ENCODE data around the gene CINP.
"Not testable (repeated sequence)": the region's sequence is repeated elsewhere in the genome, so short reads cannot be mapped to it uniquely, and the experiment has no call there.

CINP gene

DNA sequence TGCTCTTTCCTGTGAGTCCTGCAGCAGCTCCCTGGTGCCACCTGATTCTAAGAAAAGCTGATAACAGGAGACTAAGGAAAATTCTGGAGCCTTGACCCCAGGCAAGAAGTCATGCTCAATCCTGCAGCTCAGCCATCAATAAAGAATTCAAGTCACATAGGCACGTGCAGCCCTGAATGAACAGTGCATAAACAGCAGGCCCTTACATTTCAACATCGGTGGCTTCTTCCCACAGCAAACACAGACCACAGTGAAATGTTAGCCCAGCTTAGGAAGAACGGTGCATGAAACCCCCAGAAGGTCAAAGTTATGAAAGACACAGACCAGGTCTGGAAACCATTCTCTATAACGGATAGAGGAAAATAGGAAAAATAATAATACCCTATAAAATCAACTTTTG is 10.5 kb downstream of the CINP start:
- DNase-seq, result no peak

DNA sequence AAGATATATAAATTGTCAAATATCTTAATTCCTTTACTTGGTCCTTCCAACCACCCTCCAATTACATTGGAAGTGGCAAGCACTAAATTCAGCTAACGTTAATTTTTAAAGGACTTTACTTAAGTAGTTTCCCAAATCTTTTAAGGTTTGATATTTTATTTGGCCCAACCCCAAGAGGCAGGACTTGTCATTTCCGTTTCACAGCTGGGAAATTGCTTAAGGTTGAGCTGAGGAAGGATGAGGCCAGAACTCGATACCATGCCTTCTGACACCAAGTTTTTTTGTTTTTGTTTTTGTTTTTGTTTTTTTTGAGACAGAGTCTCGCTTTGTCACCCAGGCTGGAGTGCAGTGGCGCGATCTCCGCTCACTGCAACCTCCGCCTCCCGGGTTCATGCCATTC is 11.1 kb downstream of the CINP start:
- DNase-seq, result not testable (repeated sequence)

DNA sequence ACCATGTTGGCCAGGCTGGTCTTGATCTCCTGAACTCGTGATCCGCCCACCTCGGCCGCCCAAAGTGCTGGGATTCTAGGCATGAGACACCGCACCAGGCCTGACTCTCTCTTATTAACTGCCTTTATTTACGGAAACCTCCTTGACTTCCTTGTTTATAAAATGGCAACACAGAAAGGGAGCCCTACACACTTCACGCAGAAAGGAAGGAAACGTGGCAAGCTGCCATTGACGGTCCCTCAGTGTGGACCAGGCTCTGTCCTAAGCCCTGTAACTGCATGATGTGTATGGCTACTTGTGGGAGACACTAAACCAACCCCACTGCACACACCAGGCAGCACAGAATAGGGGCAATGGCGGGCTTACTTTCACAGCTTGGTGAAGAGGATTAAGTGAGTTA is 11.7 kb downstream of the CINP start:
- DNase-seq, result no peak

DNA sequence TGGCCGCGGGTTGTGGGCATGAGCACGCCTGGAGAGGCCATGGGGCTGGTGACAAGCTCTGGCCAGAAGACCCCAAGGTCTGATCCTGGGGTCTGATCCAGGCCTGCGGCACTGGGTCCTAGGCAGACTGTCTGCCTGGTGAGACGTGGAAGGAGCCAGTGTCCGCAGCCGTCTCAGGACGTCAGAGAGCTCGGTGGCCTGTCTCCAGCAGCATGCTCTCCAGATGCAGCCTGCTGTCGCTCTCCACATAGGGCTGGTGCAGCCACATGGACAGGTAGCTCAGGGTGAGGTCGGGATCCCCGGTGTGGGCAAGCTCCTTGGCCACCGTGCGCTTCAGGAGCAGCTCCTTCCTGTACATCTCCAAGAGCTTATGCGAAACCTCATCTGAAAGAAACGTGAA is 14.3 kb downstream of the CINP start:
- DNase-seq, result no peak

DNA sequence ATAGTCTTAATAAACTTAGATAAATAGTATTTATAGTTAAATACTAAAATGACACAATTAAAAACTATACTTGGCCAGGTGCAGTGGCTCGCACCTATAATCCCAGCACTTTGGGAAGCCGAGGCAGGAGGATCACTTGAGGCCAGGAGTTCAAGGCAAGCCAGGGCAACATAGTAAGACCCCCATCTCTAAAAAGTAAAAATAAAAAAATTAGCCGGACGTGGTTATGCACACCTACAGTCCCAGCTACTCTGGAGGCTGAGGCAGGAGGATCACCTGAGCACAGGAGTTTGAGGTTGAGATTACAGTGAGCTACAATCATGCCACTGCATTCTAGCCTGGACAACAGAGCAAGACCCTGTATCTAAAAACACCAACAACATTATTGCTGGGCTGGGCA is 16.0 kb downstream of the CINP start:
- no peak for DNase-seq

DNA sequence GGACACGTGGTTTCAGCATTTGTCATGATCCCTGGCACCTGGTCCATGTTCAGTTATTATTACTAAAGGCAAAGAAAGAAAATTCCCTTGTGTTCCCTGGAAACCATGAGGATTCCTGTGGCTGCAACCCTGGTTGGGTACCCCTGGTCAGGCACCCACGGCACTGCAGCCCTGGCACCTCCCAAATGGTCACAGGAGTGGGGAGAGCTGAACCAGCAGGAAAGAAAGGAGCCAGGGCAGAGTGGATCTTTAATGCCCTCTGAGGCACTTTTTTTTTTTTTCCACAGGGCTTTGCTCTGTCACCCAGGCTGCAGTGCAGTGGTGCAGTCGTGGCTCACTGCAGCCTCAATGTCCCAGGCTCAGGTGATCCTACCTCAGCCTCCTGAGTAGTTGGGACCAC is 17.5 kb downstream of the CINP start:
- DNase-seq, result no peak

DNA sequence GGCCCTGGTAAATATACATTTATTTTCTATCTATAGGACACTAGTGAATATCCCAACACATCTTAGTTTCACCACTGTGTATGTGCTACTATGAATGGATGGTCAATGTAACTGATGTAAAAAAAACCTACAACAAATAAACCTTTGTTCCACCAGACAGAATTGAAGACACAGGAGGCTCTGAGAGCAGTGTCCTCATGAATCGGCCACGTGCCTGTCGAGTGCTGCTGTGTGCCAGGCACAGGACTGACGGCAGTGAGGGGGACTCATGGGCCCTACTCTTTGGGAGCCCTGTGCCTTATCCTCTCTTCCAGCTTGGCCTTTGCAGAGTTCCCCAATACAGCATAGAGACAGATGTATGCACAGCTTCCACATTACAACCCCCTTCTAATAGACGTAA is 18.2 kb downstream of the CINP start:
- no peak for DNase-seq

DNA sequence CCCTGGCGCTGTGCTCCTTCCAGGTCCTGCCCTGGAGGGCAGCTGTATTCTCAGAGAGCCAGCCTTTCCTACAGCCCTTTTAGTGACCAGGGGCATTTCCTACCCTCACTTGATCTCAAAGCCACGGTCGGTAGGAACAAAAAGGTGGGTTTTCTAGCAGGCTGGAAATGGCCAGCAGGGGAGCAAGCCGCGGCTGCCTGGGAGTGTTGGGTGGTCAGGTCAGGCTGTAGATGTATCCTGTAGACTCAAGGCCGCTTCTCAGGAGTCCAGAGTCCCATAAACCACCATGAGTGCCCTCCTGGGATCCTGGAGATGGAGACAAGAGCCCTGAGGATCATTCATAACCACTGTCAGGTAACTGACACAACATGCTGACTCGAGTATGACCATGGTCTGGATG is 18.6 kb downstream of the CINP start:
- no peak for DNase-seq

DNA sequence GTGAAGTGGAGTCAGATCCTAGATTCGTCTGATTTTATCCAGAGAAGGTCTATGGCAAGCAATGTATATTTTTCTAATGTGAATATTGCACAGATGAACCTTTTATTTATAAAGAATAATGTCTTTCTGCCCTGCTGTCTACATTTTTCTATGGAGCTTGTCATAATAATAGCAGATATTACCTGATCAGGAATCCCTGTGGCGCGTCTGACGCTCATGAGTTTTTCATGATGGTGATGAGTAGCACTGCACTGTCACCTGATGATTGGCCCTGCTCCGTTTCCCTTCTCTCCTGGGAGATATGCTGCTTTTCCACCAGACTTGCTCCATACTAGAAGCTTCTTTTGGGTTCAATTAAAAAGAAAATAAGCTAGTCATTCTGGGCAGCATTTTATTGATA is 20.5 kb downstream of the CINP start:
- no peak for DNase-seq

DNA sequence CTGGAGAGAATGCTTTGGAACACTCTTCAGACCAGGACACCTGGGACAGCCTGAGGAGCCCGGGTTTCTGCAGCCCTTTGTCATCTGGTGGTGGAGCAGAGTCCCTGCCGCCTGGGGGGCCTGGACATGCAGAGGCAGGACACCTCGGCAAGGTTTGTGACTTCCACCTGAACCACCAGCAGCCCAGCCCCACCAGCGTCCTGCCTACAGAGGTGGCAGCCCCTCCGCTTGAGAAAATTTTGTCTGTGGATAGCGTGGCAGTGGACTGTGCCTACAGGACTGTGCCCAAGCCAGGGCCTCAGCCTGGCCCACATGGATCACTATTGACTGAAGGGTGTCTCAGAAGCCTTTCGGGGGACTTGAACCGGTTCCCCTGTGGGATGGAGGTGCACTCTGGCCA is 21.1 kb downstream of the CINP start:
- DNase-seq, result no peak

DNA sequence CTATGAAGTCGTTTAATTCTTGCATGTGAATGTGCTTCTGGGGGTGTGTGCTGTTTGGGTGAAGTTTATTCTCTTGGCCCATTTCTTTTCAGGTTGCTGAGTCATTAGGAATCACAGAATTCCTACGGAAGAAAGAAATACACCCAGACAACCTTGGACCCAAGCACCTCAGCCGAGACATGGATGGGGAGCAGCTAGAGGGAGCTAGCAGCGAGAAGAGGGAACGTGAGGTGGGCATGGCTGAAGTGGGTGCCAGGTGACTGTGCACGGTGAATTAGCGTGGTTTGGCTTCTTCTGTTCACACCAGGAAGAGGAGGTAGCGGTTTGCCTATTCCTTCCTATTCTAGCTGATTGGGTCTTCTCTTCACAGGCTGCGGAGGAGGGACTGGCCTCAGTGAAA is 24.0 kb downstream of the CINP start:
- no peak for DNase-seq

DNA sequence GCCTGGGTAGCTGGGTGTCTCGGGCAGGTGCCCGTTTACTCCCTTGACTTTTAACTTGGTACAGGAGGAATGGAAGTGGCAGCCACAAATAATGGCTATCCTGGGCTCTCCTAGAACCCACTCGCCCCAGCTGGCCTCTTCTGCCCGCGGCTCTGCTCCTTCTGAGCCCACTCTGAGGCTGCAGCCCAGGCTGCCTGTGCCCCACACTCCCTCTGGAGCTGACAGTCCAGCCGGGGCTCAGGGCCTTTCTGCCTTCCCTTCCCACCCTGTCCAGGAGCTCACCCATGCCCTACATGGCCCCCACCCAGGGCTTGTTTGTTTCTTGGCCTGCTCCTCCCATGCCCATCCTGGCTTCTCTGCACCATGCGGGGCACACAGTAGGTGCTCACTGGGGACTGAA is 27.5 kb downstream of the CINP start:
- DNase-seq, result no peak

DNA sequence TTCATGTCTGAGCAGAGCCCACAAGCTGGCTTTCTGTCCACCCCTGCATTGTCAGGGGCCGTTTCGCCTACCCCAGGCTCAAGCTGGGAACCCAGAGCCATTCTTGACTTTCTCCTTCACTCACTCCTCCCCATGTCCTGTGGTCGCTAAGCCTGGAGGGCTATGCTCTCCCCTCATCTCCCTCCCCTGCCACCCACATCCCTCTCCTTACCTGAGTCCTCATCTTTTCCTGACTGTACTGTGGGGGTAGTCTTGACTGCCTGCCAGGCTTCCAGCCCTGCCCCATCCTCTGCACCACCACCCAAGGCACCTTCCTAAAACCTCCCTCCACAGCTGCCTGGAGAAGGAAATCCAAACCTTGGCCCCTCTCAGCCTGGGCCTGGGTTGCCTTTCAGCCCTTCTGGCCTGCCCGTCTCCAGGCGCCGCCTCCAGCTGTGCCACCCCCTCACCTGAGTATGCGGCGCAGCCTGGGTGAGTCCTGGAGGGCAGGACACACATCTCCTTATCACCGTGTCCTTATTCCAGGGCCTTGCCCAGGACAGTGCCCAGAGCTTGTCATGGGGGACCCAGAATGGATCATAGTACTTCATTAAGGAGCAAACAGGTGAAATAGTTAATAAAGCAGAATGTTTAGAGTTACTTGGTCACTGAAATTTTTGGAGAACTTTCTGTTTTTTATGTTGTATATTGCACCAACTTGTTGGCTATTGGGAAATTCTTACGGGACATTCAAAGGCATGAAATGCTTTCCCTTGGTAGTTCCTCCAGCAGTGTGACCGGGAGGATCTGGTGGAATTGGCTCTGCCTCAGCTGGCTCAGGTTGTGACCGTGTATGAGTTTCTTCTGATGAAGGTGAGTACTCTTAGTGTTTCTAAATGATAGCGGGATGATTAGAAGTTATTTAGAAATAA is 28.6 kb downstream of the CINP start:
- no peak for DNase-seq

DNA sequence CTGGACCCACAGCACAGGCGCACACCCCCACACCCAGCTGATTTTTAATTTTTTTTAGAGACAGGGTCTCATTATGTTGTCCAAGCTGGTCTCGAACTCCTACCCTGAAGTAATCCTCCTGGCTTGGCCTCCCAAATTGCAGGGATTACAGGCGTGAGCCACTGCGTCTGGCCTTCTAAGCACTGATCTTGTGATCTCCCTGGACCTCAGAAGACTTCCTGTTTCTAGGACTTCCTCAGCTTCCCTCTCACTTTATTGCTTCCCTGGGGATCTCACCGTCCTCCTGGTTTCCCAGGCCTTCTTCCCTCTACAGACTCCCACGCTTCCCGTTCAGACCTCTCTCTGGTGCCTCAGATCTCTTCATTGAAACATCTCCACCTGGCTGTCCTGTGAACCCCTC is 29.3 kb downstream of the CINP start:
- DNase-seq, result no peak

DNA sequence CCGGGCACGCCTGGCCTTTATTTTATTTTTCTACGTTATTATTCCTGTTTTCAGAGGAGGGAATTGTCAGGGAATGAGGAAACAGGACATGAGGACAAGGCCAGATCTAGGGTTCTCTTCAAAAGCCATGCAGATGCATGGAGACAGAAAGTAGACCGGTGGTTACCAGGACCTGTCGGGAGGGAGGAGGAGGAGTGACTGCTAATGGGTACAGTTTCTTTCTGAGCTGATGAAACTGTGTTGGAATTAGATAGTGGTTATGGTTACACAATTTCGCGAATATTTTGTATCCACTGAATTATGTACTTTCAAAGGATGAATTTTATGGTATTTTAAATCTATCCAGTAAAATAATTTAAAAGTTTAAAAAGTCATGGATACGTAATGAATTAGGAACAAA is 31.9 kb downstream of the CINP start:
- DNase-seq, result no peak

DNA sequence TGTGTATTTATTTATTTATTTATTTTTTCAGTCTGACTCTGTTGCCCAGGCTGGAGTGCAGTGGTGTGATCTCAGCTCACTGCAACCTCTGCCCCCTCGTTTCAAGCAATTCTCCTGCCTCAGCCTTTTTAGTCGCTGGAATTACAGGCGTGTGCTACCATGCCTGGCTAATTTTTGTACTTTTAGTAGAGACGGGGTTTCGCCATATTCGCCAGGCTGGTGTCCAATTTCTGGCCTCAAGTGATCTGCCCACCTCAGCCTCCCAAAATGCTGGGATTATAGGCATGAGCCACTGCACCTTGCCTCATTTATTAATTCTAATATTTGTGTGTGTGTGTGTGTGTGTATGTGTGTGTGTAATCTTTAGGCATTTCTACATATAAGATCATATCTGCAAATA is 33.3 kb downstream of the CINP start:
- not testable (repeated sequence) for DNase-seq

DNA sequence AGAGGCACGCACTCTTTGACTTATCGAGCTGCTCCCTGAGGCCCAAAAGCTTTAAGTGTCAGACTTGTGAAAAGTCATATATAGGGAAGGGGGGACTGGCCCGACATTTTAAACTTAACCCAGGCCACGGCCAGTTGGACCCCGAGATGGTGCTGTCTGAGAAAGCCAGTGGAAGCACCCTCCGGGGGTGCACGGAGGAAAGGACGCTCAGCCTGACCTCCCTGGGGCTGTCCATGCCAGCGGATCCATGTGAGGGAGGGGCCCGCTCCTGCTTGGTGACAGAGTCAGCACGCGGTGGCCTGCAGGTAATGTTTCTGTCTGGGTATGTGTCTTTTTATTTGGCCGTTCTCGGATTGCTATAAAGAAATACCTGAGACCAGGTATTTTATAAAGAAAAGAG is 36.1 kb downstream of the CINP start:
- DNase-seq, result no peak

DNA sequence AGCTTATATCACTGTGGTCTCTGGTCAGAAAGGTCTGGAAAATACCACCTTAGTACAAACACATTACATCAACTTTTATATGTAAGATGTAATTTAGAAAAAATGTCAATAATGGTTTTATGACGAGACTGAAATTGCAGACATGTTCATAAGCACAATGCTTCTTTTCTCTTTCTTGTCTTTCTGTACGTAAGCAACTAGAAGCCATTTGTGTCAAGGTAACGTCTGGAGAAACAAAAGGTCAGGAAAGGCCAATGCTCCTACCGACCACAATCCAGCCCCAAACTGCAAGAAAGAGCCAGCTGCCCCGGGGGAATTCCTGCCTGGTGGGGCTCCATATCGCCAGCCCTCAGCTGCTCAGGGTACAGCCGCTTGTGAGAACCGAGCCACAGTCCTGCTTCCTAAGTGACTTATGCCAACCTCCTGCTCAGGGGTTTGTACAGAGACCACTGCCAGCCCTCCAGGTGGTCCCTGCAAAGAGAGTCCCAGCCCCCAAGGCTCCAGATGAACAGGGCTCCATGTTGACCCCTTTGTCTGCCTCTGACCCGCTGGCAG is 36.8 kb downstream of the CINP start:
- DNase-seq, result no peak

DNA sequence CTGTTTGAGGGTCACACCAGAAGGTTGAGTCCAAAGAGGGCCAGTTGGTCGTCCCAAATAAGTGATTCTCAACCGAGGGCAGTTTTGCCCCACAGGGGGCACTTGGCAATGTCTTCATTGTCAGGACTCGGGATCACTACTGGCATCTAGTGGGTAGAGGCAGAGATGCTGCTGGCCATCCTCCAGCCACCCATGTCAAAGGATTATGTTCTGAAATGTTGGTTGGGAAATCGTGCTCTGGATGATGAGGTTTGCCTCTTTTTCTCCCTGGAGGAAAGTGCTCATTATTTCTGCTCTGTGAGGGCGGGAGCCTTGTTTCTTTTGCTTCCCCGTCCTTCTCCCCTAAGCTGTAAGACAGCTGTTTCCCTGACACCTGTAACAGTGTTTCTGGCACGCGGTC is 39.6 kb downstream of the CINP start:
- peak; percentile 39 for DNase-seq

DNA sequence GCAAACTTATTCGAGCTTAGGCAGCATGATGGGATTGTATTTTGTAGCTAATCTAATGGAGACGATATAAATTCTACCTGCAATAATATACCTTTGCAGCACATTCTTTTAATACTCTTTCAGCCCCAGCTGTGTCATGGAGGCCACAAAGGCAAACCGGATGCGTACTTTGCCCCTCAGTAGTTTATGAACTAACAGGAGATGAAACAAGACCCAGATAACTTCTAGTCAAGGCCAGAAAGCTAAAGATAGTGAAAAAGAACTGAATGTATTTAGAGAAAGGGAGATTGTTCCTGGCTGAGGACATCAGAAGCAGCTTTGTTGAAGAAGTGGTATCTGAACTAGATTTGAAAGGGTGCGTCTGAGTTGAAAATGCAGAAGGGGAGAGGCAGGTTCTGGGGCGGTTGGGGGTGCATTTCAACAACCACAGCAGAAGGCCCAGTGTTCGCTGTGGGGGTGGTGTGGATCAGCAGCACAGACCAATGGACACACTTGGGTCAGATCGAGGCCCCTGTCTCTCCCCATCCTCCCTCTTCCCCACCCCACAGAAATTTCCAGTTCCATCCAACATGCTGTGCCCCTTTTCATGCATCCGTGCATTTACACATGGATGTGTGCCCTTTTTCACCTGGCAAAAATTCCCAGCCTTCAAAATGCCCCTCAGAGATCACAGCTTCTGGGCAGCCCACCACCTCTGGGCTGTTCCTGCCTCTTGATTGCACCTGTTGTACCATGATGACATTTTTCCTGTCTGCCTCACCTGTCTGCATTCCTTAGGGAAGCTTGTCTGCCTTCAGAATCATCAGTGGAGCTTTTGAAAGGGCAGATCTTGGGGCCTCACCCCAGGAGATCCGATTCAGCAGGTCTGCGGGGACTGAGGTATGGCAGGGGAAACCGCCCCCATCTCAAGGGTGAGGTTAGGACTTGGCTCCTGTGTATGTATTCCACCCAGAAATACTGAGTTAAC is 41.0 kb downstream of the CINP start:
- no peak for DNase-seq

DNA sequence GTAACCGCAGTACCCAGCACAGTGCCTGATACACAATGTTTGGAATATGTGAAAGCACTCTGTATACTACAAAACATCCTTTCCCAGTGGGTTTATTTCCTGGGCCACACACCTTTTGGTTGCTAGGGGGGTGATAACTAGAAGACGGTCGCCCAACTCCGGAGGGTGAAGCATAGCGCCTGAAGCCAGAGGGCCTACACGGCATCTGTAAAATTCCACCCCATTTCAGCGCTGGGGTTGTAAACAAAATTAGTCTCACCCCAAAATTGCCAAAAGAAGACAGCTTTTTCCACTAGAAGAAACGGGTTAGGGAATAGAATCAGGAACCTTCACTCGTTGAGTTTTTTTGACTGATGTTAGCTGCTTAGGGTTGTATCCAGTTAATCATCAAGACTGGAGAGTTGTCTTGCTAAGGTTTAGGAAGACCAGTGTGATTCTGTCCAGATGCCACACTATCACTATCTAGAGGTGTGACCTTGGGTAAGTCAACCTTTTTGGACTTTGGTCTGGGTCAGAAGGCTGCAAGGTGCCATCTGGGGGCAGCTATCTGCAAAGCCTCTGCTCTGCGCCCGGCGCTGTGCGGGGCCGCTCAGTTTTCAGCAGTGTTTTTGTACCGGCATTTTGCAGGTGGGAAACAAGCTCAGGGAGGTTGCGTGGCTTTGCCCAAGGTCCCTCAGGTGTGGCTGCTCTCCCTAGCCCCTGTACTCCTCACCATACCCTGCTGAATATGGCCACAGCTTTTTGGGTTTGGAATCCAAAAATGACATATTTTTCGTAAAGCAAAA is 41.8 kb downstream of the CINP start:
- DNase-seq, result no peak

DNA sequence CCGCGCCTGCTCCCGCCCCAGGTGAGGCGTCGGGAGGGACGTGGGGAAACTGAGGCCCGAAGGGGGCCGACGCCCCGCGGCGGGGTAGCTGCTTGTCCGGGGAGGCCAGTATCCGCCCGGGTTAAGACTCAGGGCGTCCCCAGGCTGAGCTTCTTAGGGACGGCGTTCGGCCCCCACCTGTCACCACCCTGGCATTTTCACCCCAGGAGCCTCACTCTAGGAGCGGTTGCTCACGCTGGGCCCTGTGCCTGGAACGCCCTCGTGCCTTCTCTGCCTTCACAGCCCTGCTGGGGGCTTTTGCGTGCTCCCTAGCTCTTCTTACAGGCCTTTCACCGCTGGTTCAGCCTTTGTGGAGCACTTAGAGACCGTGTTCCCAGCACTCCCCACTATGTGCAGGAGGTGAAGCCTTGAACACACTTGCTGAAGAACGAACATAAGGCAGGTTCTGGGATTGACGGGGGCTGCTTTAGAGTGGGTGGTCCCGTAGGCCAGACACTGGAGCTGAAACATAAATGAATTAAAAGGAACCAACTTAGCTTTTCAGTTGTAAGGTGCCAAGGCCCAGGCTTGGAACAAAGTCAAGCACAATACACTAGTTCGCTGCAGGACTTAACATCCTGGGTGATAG is 42.5 kb downstream of the CINP start:
- peak; percentile 52 for DNase-seq
